IMR-90 (cell line): ENCODE results near the gene HGFAC. TPM values are rescaled to one million over a fixed set of nuclear protein-coding genes. Genes with fewer than 3 reads are reported as not detected.

Source experiments
- ATAC-seq: fragments of 200-7000 bp; cut with Tn5 transposase; 2 replicates; pipeline ENCODE4 v1.9.1; 2020; ENCODE audit warnings: low read depth, mild to moderate bottlenecking, moderate library complexity
- BruUV-seq: library from RNA; stranded (reverse); fragments of 400-500 nt; replicated peaks from 2 replicates; lab custom pipeline; 2021; lab: Mats Ljungman, UMichigan
- CTCF ChIA-PET: fragments of 300-600 bp; formaldehyde crosslinking; extraction: SDS; loops from one replicate; lab custom pipeline; 2021; ENCODE audit warnings: antibody characterized with exemption; lab: Yijun Ruan, JAX
- POLR2A ChIA-PET: fragments of 300-600 bp; sonication (Branson Sonifier 250); formaldehyde crosslinking; loops from one replicate; lab custom pipeline; 2022; ENCODE audit warnings: antibody characterized with exemption; ENCODE audit not compliant: unreplicated experiment; lab: Charles Lee
- DNase-seq: peaks from one replicate; pipeline ENCODE4 v3.0.0; 2013
- H2AFZ ChIP-seq: replicated peaks from 2 replicates; pipeline ENCODE3; 2013; ENCODE audit warnings: low read length, mild to moderate bottlenecking; ENCODE audit not compliant: poor library complexity
- H2AK5ac ChIP-seq: 2 replicates; pipeline ENCODE4 v1.6.1; 2013; ENCODE audit warnings: low read depth, low read length, inconsistent platforms
- H2AK9ac ChIP-seq: replicated peaks from 2 replicates; pipeline ENCODE3; 2013; ENCODE audit warnings: mild to moderate bottlenecking, low read depth, low read length, moderate library complexity; ENCODE audit not compliant: poor library complexity
- H2BK120ac ChIP-seq: 2 replicates; pipeline ENCODE4 v1.6.1; 2013; ENCODE audit warnings: low read depth, low read length, inconsistent platforms
- H2BK15ac ChIP-seq: 3 replicates; pipeline ENCODE4 v1.6.1; 2013; ENCODE audit warnings: low read depth, low read length, inconsistent platforms
- H2BK20ac ChIP-seq: 2 replicates; pipeline ENCODE4 v1.6.1; 2013; ENCODE audit warnings: low read depth, mild to moderate bottlenecking, inconsistent platforms, low read length, moderate library complexity
- H2BK5ac ChIP-seq: 2 replicates; pipeline ENCODE4 v1.6.1; 2013; ENCODE audit warnings: mild to moderate bottlenecking, low read depth, low read length, inconsistent platforms; ENCODE audit not compliant: poor library complexity, severe bottlenecking
- H3K14ac ChIP-seq: replicated peaks from 2 replicates; pipeline ENCODE4 v1.6.1; 2013; ENCODE audit warnings: low read depth, low read length, inconsistent platforms
- H3K18ac ChIP-seq: 2 replicates; pipeline ENCODE4 v1.6.1; 2013; ENCODE audit warnings: low read depth, low read length, control low read depth
- H3K23ac ChIP-seq: 2 replicates; pipeline ENCODE4 v1.6.1; 2013; ENCODE audit warnings: low read depth, low read length, inconsistent platforms
- H3K27ac ChIP-seq: 2 replicates; pipeline ENCODE4 v1.5.1; 2013; ENCODE audit warnings: mild to moderate bottlenecking, control low read depth, low read length; ENCODE audit not compliant: insufficient read depth
- H3K27me3 ChIP-seq: 2 replicates; pipeline ENCODE4 v1.6.1; 2013; ENCODE audit warnings: low read length; ENCODE audit not compliant: control insufficient read depth, insufficient read depth
- H3K36me3 ChIP-seq: 2 replicates; pipeline ENCODE4 v1.6.1; 2013; ENCODE audit warnings: low read length, mixed read lengths; ENCODE audit not compliant: control insufficient read depth, insufficient read depth
- H3K4ac ChIP-seq: 2 replicates; pipeline ENCODE4 v1.6.1; 2013; ENCODE audit warnings: low read depth, low read length, inconsistent platforms
- H3K4me1 ChIP-seq: 2 replicates; pipeline ENCODE4 v1.6.1; 2013; ENCODE audit warnings: low read length, mixed read lengths; ENCODE audit not compliant: control insufficient read depth, insufficient read depth
- H3K4me2 ChIP-seq: 2 replicates; pipeline ENCODE4 v1.6.1; 2013; ENCODE audit warnings: low read depth, mild to moderate bottlenecking, control low read depth, low read length, moderate library complexity
- H3K4me3 ChIP-seq: 2 replicates; pipeline ENCODE4 v1.5.1; 2013; ENCODE audit warnings: low read depth, mild to moderate bottlenecking, control low read depth, low read length, moderate library complexity; ENCODE audit not compliant: insufficient read depth
- H3K56ac ChIP-seq: 2 replicates; pipeline ENCODE4 v1.6.1; 2013; ENCODE audit warnings: low read length, inconsistent platforms; ENCODE audit not compliant: insufficient read depth; ENCODE audit errors: extremely low read depth
- H3K79me1 ChIP-seq, 2 experiments: 2 replicates each; pipeline ENCODE4 v1.6.1; 2013; ENCODE audit warnings: low read length in 2 of 2, inconsistent platforms in 1 of 2, low read depth in 1 of 2
- H3K9ac ChIP-seq: 2 replicates; pipeline ENCODE4 v1.6.1; 2013; ENCODE audit warnings: low read depth, low read length, control low read depth
- H3K9me1 ChIP-seq: 2 replicates; pipeline ENCODE4 v1.6.1; 2013; ENCODE audit warnings: low read length, inconsistent platforms; ENCODE audit not compliant: insufficient read depth
- H3K9me3 ChIP-seq: 2 replicates; pipeline ENCODE4 v1.6.1; 2013; ENCODE audit warnings: low read length; ENCODE audit not compliant: control insufficient read depth, insufficient read depth
- H4K20me1 ChIP-seq: 2 replicates; pipeline ENCODE4 v1.6.1; 2013; ENCODE audit warnings: low read length, inconsistent platforms; ENCODE audit not compliant: insufficient read depth
- H4K5ac ChIP-seq: 2 replicates; pipeline ENCODE4 v1.6.1; 2013; ENCODE audit warnings: mild to moderate bottlenecking, low read depth, low read length, control low read depth
- H4K8ac ChIP-seq, 2 experiments: 2 replicates each; pipeline ENCODE4 v1.6.1; 2013; ENCODE audit warnings: low read depth in 2 of 2, low read length in 2 of 2, control low read depth in 1 of 2, inconsistent platforms in 1 of 2
- H4K91ac ChIP-seq: 2 replicates; pipeline ENCODE4 v1.6.1; 2013; ENCODE audit warnings: low read depth, low read length, inconsistent platforms; ENCODE audit not compliant: insufficient read depth
- CEBPB ChIP-seq: IDR thresholded peaks from 2 replicates; pipeline ENCODE4 v1.6.1; 2012; ENCODE audit warnings: low read depth, low read length, improper control_type of control experiment
- FOS ChIP-seq: fragments of 150-350 bp; IDR thresholded peaks from 2 replicates; pipeline ENCODE4 v1.6.1; 2016; ENCODE audit warnings: low read depth, low read length
- MAFK ChIP-seq: IDR thresholded peaks from 2 replicates; pipeline ENCODE4 v1.6.1; 2012; ENCODE audit warnings: low read depth, low read length, improper control_type of control experiment
- MAZ ChIP-seq: IDR thresholded peaks from 2 replicates; pipeline ENCODE4 v1.6.1; 2012; ENCODE audit warnings: low read depth, mild to moderate bottlenecking, low read length, improper control_type of control experiment, moderate library complexity, borderline replicate concordance
- MXI1 ChIP-seq: IDR thresholded peaks from 2 replicates; pipeline ENCODE4 v1.6.1; 2012; ENCODE audit warnings: low read depth, mild to moderate bottlenecking, low read length, moderate library complexity, borderline replicate concordance
- NFE2L2 ChIP-seq: fragments of 150-350 bp; IDR thresholded peaks from 2 replicates; pipeline ENCODE4 v1.6.1; 2016; ENCODE audit warnings: low read depth, mild to moderate bottlenecking, low read length
- POLR2A ChIP-seq: IDR thresholded peaks from 2 replicates; pipeline ENCODE4 v1.6.1; 2012; ENCODE audit warnings: mild to moderate bottlenecking, low read depth, low read length
- RAD21 ChIP-seq: IDR thresholded peaks from 2 replicates; pipeline ENCODE4 v1.6.1; 2012; ENCODE audit warnings: low read length, improper control_type of control experiment
- RCOR1 ChIP-seq: IDR thresholded peaks from 2 replicates; pipeline ENCODE4 v1.6.1; 2012; ENCODE audit warnings: mild to moderate bottlenecking, low read length, improper control_type of control experiment; ENCODE audit not compliant: insufficient replicate concordance
- RFX5 ChIP-seq: IDR thresholded peaks from 2 replicates; pipeline ENCODE4 v1.8.0; 2012; ENCODE audit warnings: low read depth, mild to moderate bottlenecking, low read length, moderate library complexity
- SMC3 ChIP-seq: fragments of 150-350 bp; IDR thresholded peaks from 2 replicates; pipeline ENCODE4 v1.6.1; 2016; ENCODE audit warnings: low read depth, mild to moderate bottlenecking, antibody characterized with exemption, low read length, moderate library complexity
- WGBS, 2 experiments: methylation state at CpG; one replicate each; pipeline versions ENCODE4 v1.1.5 to v1.1.7; 2013; ENCODE audit warnings: missing lambda C conversion rate in 2 of 2; ENCODE audit not compliant: insufficient read length in 1 of 2; ENCODE audit errors: extremely low coverage in 2 of 2; 5-methylcytosine and 5-hydroxymethylcytosine counted together
- dilution Hi-C: fragments of 300-500 bp; cut with HindIII; formaldehyde crosslinking; loops from one replicate; pipeline ENCODE4 v1.14.3; 2018; ENCODE audit warnings: low sequenced_read_pairs; ENCODE audit not compliant: unreplicated experiment
- in situ Hi-C: fragments of 300-500 bp; cut with MboI; formaldehyde crosslinking; loops from 3 replicates; pipeline ENCODE4 v1.14.3; 2019; ENCODE audit warnings: low sequenced_read_pairs, inconsistent platforms, mixed read lengths
- intact Hi-C: fragments of 100-400 bp; cut with micrococcal nuclease; formaldehyde crosslinking; loops from 2 replicates; pipeline ENCODE4 v1.10.0; 2022
- polyA plus RNA-seq, 3 experiments: library from polyadenylated mRNA; depleted of rRNA; stranded (reverse); fragments of >200 nt; gene quantifications; 2 replicates each; pipeline ENCODE4 v1.2.3, GENCODE V29; 2012; ENCODE audit warnings: low replicate concordance in 1 of 3
- total RNA-seq: library from RNA; depleted of rRNA; stranded (reverse); fragments of >200 nt; gene quantifications from 2 replicates; pipeline ENCODE4 v1.2.3, GENCODE V29; 2012
- TF ChIP-seq, protein P1 (sequence below): fragments of 150-350 bp; IDR thresholded peaks from 2 replicates; pipeline ENCODE4 v1.6.1; 2017; ENCODE audit warnings: mild to moderate bottlenecking, antibody characterized with exemption, low read length, low read depth
- TF ChIP-seq, protein P2 (sequence below): conservative IDR thresholded peaks from 2 replicates; pipeline ENCODE4 v1.5.1; 2012; ENCODE audit warnings: mild to moderate bottlenecking, low read depth, low read length, improper control_type of control experiment

HGFAC gene
- total and polyA plus RNA-seq, 2 of the 4 experiments (the other 2 are of a cell fraction) = 0.05 TPM; not detected in 1

DNA sequence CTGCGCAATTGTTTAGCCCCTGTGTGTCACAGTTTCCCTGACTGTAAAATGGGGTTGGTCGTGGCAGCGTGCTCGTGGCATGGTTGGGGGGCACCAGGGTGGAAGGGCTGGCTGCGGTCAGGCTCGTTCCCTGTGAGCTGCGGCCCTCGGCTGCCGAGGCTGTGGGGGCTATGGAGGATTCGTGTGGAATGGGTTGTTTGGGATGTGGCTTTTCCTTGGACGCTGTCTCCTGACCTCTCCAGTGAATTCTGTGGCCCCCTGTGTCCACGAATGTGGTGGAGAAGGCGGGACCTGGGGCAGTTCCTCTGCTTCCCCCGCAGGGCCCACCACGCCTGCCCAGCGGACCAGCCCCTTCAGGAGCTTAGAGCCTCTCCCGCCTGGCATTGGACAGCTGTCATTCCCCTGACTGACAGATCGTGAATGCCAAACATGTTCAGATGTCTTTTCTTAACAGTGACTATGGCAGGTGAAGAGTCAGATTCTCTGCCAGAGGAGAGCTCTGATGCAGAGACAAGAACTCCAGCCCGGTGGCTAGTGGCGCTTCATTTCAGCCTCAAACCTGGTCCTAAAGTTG is 17.2 kb upstream of the HGFAC start:
- BruUV-seq = no TSS peak
- no peaks in the 10 kb centered on the region for H3K9me3 ChIP-seq
- no peaks in the 10 kb centered on the region for H3K27me3 ChIP-seq
- H2BK15ac ChIP-seq = no peak overlapping the region
- H3K56ac ChIP-seq = no peak overlapping the region
- H2BK20ac ChIP-seq = no peak overlapping the region
- H3K9ac ChIP-seq = no peak overlapping the region
- no peak overlapping the region for H2AK5ac ChIP-seq
- POLR2A ChIA-PET = no interaction called here
- H3K4me1 ChIP-seq = no peaks in the 10 kb centered on the region
- H3K27ac ChIP-seq = no peak overlapping the region
- in situ Hi-C loops = no loop called here
- CTCF ChIA-PET = no interaction called here
- no peak overlapping the region for H2BK120ac ChIP-seq
- dilution Hi-C loops = no loop called here
- WGBS, 2 experiments = 94% methylated on average over 7 of the region's 20 CpGs; no CpG with 5 or more reads in 1 of the 2 experiments
- no peak overlapping the region for H3K14ac ChIP-seq
- H3K79me1 ChIP-seq = peaks cover 0 to 4% of the 10 kb centered on the region in 2 experiments; a peak in 1 of 4 replicates
- H4K91ac ChIP-seq = no peak overlapping the region
- no peak overlapping the region for H4K8ac ChIP-seq
- intact Hi-C loops = no loop called here
- no peak overlapping the region for H3K4me3 ChIP-seq
- ATAC-seq = no peak
- no peak overlapping the region for H2AFZ ChIP-seq
- no peak overlapping the region for H4K5ac ChIP-seq
- no peak for DNase-seq
- H3K36me3 ChIP-seq = peaks cover 27% of the 10 kb centered on the region
- H3K23ac ChIP-seq = no peak overlapping the region
- H2AK9ac ChIP-seq = no peak overlapping the region
- no peak overlapping the region for H3K4me2 ChIP-seq
- no peak for TF ChIP-seq MAZ
- no peak for TF ChIP-seq CEBPB
- TF ChIP-seq RAD21 = no peak
- TF ChIP-seq NFE2L2 = no peak
- TF ChIP-seq, protein P1, sequence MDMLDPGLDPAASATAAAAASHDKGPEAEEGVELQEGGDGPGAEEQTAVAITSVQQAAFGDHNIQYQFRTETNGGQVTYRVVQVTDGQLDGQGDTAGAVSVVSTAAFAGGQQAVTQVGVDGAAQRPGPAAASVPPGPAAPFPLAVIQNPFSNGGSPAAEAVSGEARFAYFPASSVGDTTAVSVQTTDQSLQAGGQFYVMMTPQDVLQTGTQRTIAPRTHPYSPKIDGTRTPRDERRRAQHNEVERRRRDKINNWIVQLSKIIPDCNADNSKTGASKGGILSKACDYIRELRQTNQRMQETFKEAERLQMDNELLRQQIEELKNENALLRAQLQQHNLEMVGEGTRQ = no peak
- TF ChIP-seq SMC3 = no peak
- TF ChIP-seq POLR2A = no peak
- no peak for TF ChIP-seq MXI1
- TF ChIP-seq RCOR1 = no peak
- TF ChIP-seq FOS = no peak
- TF ChIP-seq MAFK = no peak
- TF ChIP-seq, protein P2, sequence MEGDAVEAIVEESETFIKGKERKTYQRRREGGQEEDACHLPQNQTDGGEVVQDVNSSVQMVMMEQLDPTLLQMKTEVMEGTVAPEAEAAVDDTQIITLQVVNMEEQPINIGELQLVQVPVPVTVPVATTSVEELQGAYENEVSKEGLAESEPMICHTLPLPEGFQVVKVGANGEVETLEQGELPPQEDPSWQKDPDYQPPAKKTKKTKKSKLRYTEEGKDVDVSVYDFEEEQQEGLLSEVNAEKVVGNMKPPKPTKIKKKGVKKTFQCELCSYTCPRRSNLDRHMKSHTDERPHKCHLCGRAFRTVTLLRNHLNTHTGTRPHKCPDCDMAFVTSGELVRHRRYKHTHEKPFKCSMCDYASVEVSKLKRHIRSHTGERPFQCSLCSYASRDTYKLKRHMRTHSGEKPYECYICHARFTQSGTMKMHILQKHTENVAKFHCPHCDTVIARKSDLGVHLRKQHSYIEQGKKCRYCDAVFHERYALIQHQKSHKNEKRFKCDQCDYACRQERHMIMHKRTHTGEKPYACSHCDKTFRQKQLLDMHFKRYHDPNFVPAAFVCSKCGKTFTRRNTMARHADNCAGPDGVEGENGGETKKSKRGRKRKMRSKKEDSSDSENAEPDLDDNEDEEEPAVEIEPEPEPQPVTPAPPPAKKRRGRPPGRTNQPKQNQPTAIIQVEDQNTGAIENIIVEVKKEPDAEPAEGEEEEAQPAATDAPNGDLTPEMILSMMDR = no peak
- TF ChIP-seq RFX5 = no peak
- H3K4ac ChIP-seq = no peak overlapping the region
- no peak overlapping the region for H3K18ac ChIP-seq
- 0 out of 2 replicates have a peak, but pooled peaks cover 3% of the 10 kb centered on the region for H3K9me1 ChIP-seq
- no peaks in the 10 kb centered on the region for H4K20me1 ChIP-seq
- no peak overlapping the region for H2BK5ac ChIP-seq
